ENCODE measurements around the gene RELN.

- no peak for TF ChIP-seq POLR2AphosphoS5 (IDR thresholded peaks at IDR 0.05)
- TF ChIP-seq CTCF (IDR thresholded peaks at IDR 0.05), result no peak
These were observed 121.6 kb downstream of the RELN start for GRCh38 chr7:103867874-103868273.
